ENCODE results near the gene KRT84.

DNA sequence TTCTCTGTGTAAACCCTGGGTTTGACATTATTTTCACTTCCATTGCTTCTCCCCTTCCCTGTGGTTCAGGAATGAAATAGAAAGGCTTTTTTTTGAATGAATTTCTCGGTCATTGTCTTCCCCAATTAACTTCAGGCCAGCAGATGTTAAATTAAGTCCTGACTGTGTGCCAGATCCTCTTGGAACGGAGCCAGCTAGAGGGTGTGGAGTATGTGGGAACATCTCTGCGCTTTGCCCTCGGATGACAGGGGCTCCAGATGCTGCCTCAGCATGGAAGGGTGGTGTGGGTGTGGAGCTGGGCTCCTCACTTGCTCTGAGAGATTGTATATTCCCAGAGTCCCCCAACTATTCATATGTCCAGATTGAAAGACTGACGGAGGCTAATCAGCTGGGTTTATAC is 31.3 kb downstream of the KRT84 start:
- no peak for TF ChIP-seq YY1 (tag by site-specific recombination; IDR thresholded peaks at IDR 0.05)
- no peak for TF ChIP-seq ZNF175 (tag by site-specific recombination; IDR thresholded peaks at IDR 0.05)
- TF ChIP-seq ZNF146 (tag by site-specific recombination; IDR thresholded peaks at IDR 0.05) = no peak

Data from HEK293 (cell line).